HFFc6 (cell line): ENCODE measurements around the gene CCNG2. TPM values are rescaled to one million over a fixed set of nuclear protein-coding genes. Genes with fewer than 3 reads are reported as not detected.

Experiments used
- DNase-seq: peaks from one replicate; pipeline ENCODE4 v3.0.0-alpha.2; 2018
- H3K27ac Mint-ChIP-seq: 2 replicates; pipeline ENCODE4 v1.8.0; 2020; ENCODE audit warnings: mild to moderate bottlenecking, mixed read lengths
- H3K27me3 Mint-ChIP-seq: 2 replicates; pipeline ENCODE4 v1.8.0; 2021; ENCODE audit warnings: mild to moderate bottlenecking, moderate library complexity, mixed read lengths; ENCODE audit not compliant: insufficient read depth
- H3K36me3 Mint-ChIP-seq: 2 replicates; pipeline ENCODE4 v1.8.0; 2021; ENCODE audit warnings: low read depth, mixed read lengths
- H3K4me1 Mint-ChIP-seq: 2 replicates; pipeline ENCODE4 v1.8.0; 2020; ENCODE audit warnings: low read depth, mixed read lengths
- H3K4me3 Mint-ChIP-seq: 2 replicates; pipeline ENCODE4 v1.8.0; 2020; ENCODE audit warnings: mild to moderate bottlenecking, moderate library complexity, mixed read lengths
- H3K9me3 Mint-ChIP-seq: 2 replicates; pipeline ENCODE4 v1.8.0; 2020; ENCODE audit warnings: mild to moderate bottlenecking, mixed read lengths
- CTCF ChIP-seq: fragments of 200-600 bp; sonication (generic); IDR thresholded peaks from 2 replicates; pipeline ENCODE4 v1.5.0; 2021; ENCODE audit warnings: antibody characterized with exemption, mild to moderate bottlenecking
- total RNA-seq, 6 experiments: library from RNA; stranded (reverse); fragmentation: NEBNext Ultra II Directional; extraction: Animal tissue kit (Norgen Biotek cat#: 25700); gene quantifications; 2 replicates in 1 of 6; 3 replicates in 5 of 6; pipeline ENCODE4 v1.2.3, GENCODE V29; 2021

Gene CCNG2
- total RNA-seq, 6 experiments from 2014 or later, result 17.1 to 20.4 (median 19.2) TPM

- Mint-ChIP-seq H3K9me3 (no peaks in the 10 kb centered on the region), H3K27me3 (peaks cover 3% of the 10 kb centered on the region; the same call in 1 of the 2 replicates), H3K4me1 (peaks cover 35% of the 10 kb centered on the region), H3K36me3 (peaks cover 32% of the 10 kb centered on the region), H3K27ac (no peak overlapping the region), H3K4me3 (no peak overlapping the region)
- no peak for DNase-seq
- TF ChIP-seq CTCF, result no peak
These were observed 2.8 kb downstream of the CCNG2 start for GRCh38 chr4:77159806-77160205.

GRCh38 chr4:77163641-77164040 lies 6.6 kb downstream of the CCNG2 start:
- H3K4me1 Mint-ChIP-seq, result peaks cover 19% of the 10 kb centered on the region
- no peak overlapping the region for H3K4me3 Mint-ChIP-seq
- peaks cover 57% of the 10 kb centered on the region for H3K36me3 Mint-ChIP-seq
- no peaks in the 10 kb centered on the region for H3K27me3 Mint-ChIP-seq
- no peak for DNase-seq
- H3K27ac Mint-ChIP-seq, result no peak overlapping the region
- no peak for TF ChIP-seq CTCF
- no peaks in the 10 kb centered on the region for H3K9me3 Mint-ChIP-seq

GRCh38 chr4:77167173-77167572 lies 10.2 kb downstream of the CCNG2 start:
- no peak overlapping the region for H3K4me3 Mint-ChIP-seq
- peaks cover 16% of the 10 kb centered on the region for H3K4me1 Mint-ChIP-seq
- TF ChIP-seq CTCF, result no peak
- no peak overlapping the region for H3K27ac Mint-ChIP-seq
- peaks cover 70% of the 10 kb centered on the region for H3K36me3 Mint-ChIP-seq
- DNase-seq, result no peak
- no peaks in the 10 kb centered on the region for H3K9me3 Mint-ChIP-seq
- no peaks in the 10 kb centered on the region; the same call in none of the 2 replicates for H3K27me3 Mint-ChIP-seq

GRCh38 chr4:77167866-77168265 lies 10.9 kb downstream of the CCNG2 start:
- Mint-ChIP-seq H3K4me1 (peaks cover 23% of the 10 kb centered on the region), H3K4me3 (no peak overlapping the region), H3K27me3 (no peaks in the 10 kb centered on the region; the same call in none of the 2 replicates), H3K36me3 (peaks cover 65% of the 10 kb centered on the region), H3K27ac (no peak overlapping the region), H3K9me3 (no peaks in the 10 kb centered on the region)
- no peak for TF ChIP-seq CTCF
- no peak for DNase-seq

GRCh38 chr4:77169481-77169880 lies 12.5 kb downstream of the CCNG2 start:
- peaks cover 50% of the 10 kb centered on the region for H3K36me3 Mint-ChIP-seq
- H3K27ac Mint-ChIP-seq, result no peak overlapping the region
- DNase-seq, result no peak

More at GRCh38 chr4:77169481-77169880, 12.5 kb downstream of the CCNG2 start:
- Mint-ChIP-seq H3K9me3 (no peaks in the 10 kb centered on the region), H3K4me1 (peaks cover 32% of the 10 kb centered on the region), H3K4me3 (no peak overlapping the region), H3K27me3 (no peaks in the 10 kb centered on the region; the same call in none of the 2 replicates)
- TF ChIP-seq CTCF, result no peak
